DND-41 (cell line): Measurements from ENCODE around the gene SPINK13.

Source experiments
- ATAC-seq: fragments of 200-7000 bp; cut with Tn5 transposase; 3 replicates; pipeline ENCODE4 v1.9.1; 2021; ENCODE audit warnings: low read depth; ENCODE audit not compliant: insufficient read depth
- DNase-seq: peaks from one replicate; pipeline ENCODE4 v3.0.0-alpha.2; 2020
- H2AFZ ChIP-seq: 2 replicates; pipeline ENCODE4 v1.6.0; 2012; ENCODE audit warnings: low read depth, low read length
- H3K27ac ChIP-seq: 2 replicates; pipeline ENCODE4 v1.5.1; 2012; ENCODE audit warnings: low read length, inconsistent platforms
- H3K27me3 ChIP-seq: fragments of 200-600 bp; sonication (generic); 2 replicates; pipeline ENCODE4 v1.6.0; 2012; ENCODE audit warnings: low read length, mild to moderate bottlenecking, inconsistent platforms; ENCODE audit not compliant: insufficient read depth, poor library complexity
- H3K36me3 ChIP-seq: 2 replicates; pipeline ENCODE4 v1.5.1; 2012; ENCODE audit warnings: low read length, inconsistent platforms; ENCODE audit not compliant: insufficient read depth
- H3K4me1 ChIP-seq: 2 replicates; pipeline ENCODE4 v1.5.1; 2012; ENCODE audit warnings: mild to moderate bottlenecking, low read length; ENCODE audit not compliant: insufficient read depth
- H3K4me2 ChIP-seq: 2 replicates; pipeline ENCODE4 v1.6.0; 2012; ENCODE audit warnings: mild to moderate bottlenecking, moderate library complexity, low read length, inconsistent platforms; ENCODE audit not compliant: insufficient read depth
- H3K4me3 ChIP-seq, 2 experiments: fragments of 200-600 bp in 1 of 2; shearing (Covaris generic) in 1 of 2; 2 replicates each; pipeline ENCODE4 v1.5.1; 2012 to 2016; ENCODE audit warnings: inconsistent platforms in 2 of 2, low read length in 2 of 2, mild to moderate bottlenecking in 2 of 2, low read depth in 1 of 2, moderate library complexity in 1 of 2
- H3K79me2 ChIP-seq: 2 replicates; pipeline ENCODE4 v1.6.0; 2012; ENCODE audit warnings: low read length, inconsistent platforms; ENCODE audit not compliant: insufficient read depth
- H3K9ac ChIP-seq: 2 replicates; pipeline ENCODE4 v1.6.0; 2012; ENCODE audit warnings: low read depth, mild to moderate bottlenecking, inconsistent platforms, low read length, moderate library complexity
- H3K9me3 ChIP-seq: 2 replicates; pipeline ENCODE4 v1.5.1; 2012; ENCODE audit warnings: low read length, moderate library complexity, mild to moderate bottlenecking, inconsistent platforms; ENCODE audit not compliant: insufficient read depth, severe bottlenecking
- H4K20me1 ChIP-seq: 2 replicates; pipeline ENCODE4 v1.6.0; 2012; ENCODE audit warnings: low read length; ENCODE audit not compliant: insufficient read depth
- CTCF ChIP-seq: IDR thresholded peaks from 2 replicates; pipeline ENCODE4 v1.5.1; 2012; ENCODE audit warnings: borderline replicate concordance, low read length, moderate library complexity, mild to moderate bottlenecking; ENCODE audit not compliant: poor library complexity, severe bottlenecking; ENCODE audit errors: extremely low read depth
- EZH2 ChIP-seq: IDR thresholded peaks from 3 replicates; pipeline ENCODE4 v1.6.1; 2012; ENCODE audit warnings: borderline replicate concordance, low read depth, mild to moderate bottlenecking, moderate library complexity, low read length, inconsistent platforms; ENCODE audit not compliant: severe bottlenecking

The SPINK13 gene

GRCh38 chr5:148309019-148309418 is 40.4 kb downstream of the SPINK13 start:
- no peak overlapping the region for H3K4me3 ChIP-seq
- DNase-seq: no peak
- H3K79me2 ChIP-seq: no peaks in the 10 kb centered on the region
- H3K9ac ChIP-seq: no peak overlapping the region
- H3K27me3 ChIP-seq: no peaks in the 10 kb centered on the region
- no peaks in the 10 kb centered on the region for H3K36me3 ChIP-seq
- H3K4me1 ChIP-seq: no peaks in the 10 kb centered on the region
- no peaks in the 10 kb centered on the region for H4K20me1 ChIP-seq
- no peaks in the 10 kb centered on the region for H3K9me3 ChIP-seq
- no peak overlapping the region for H3K27ac ChIP-seq
- H2AFZ ChIP-seq: no peak overlapping the region
- H3K4me2 ChIP-seq: no peak overlapping the region
- no peak for ATAC-seq
- TF ChIP-seq CTCF: no peak
- TF ChIP-seq EZH2: no peak

- Histone ChIP-seq H3K27ac (no peak overlapping the region), H3K4me1 (no peaks in the 10 kb centered on the region), H3K4me2 (no peak overlapping the region), H3K79me2 (no peaks in the 10 kb centered on the region), H4K20me1 (no peaks in the 10 kb centered on the region), H3K27me3 (no peaks in the 10 kb centered on the region), H3K36me3 (no peaks in the 10 kb centered on the region), H2AFZ (no peak overlapping the region), H3K9me3 (no peaks in the 10 kb centered on the region), H3K9ac (no peak overlapping the region), H3K4me3 (no peak overlapping the region)
- ATAC-seq (no peak), DNase-seq (no peak)
- TF ChIP-seq CTCF (no peak), EZH2 (no peak)
Measured at GRCh38 chr5:148309746-148310145, 41.2 kb downstream of the SPINK13 start.

GRCh38 chr5:148311484-148311883 is 42.9 kb downstream of the SPINK13 start:
- no peak for TF ChIP-seq EZH2
- no peak for TF ChIP-seq CTCF
- Histone ChIP-seq H3K9ac (no peak overlapping the region), H3K36me3 (no peaks in the 10 kb centered on the region), H3K4me3 (no peak overlapping the region), H3K27me3 (no peaks in the 10 kb centered on the region), H3K9me3 (no peaks in the 10 kb centered on the region), H2AFZ (no peak overlapping the region), H3K79me2 (no peaks in the 10 kb centered on the region), H3K4me2 (no peak overlapping the region), H3K27ac (no peak overlapping the region), H3K4me1 (no peaks in the 10 kb centered on the region), H4K20me1 (no peaks in the 10 kb centered on the region)
- no peak for DNase-seq
- ATAC-seq: no peak

GRCh38 chr5:148312153-148312552 is 43.6 kb downstream of the SPINK13 start, which contains the start of gene SPINK7:
Gene SPINK7, plus strand, starts transcription at chr5:148312423. Its CDS starts 61 bp downstream, at chr5:148312484.
- no peak for DNase-seq
- no peaks in the 10 kb centered on the region for H3K9me3 ChIP-seq

More at GRCh38 chr5:148312153-148312552, 43.6 kb downstream of the SPINK13 start, which contains the start of gene SPINK7:
- Histone ChIP-seq H3K27me3 (no peaks in the 10 kb centered on the region), H2AFZ (no peak within 1 kb of the TSS), H3K4me2 (no peak within 1 kb of the TSS), H3K9ac (no peak within 1 kb of the TSS), H3K79me2 (no peaks in the 10 kb centered on the region), H3K36me3 (no peaks in the 10 kb centered on the region), H3K27ac (no peak within 1 kb of the TSS), H3K4me3 (no peak within 1 kb of the TSS), H4K20me1 (no peaks in the 10 kb centered on the region), H3K4me1 (no peaks in the 10 kb centered on the region)
- ATAC-seq: no peak
- TF ChIP-seq CTCF (no peak), EZH2 (no peak)
